ENCODE data around the gene NAA15.
"Not testable (repeated sequence)": the region's sequence is repeated elsewhere in the genome, so short reads cannot be mapped to it uniquely, and the experiment has no call there.

Gene NAA15

GRCh38 chr4:139300431-139301112 lies 733 bp upstream of the NAA15 start:
- TF ChIP-seq FOXK2 (IDR thresholded peaks at IDR 0.05) (no peak), ELF4 (IDR thresholded peaks at IDR 0.05) (no peak), L3MBTL2 (conservative IDR thresholded peaks at IDR 0.05) (no peak), LEF1 (IDR thresholded peaks at IDR 0.05; ENCODE audit: borderline replicate concordance) (no peak), CTBP1 (IDR thresholded peaks at IDR 0.05; ENCODE audit: borderline replicate concordance) (no peak), ARNT (IDR thresholded peaks at IDR 0.05) (no peak), HDGF (IDR thresholded peaks at IDR 0.05; ENCODE audit: borderline replicate concordance) (no peak), ZNF384 (IDR thresholded peaks at IDR 0.05) (no peak), NFRKB (IDR thresholded peaks at IDR 0.05) (no peak), BHLHE40 (IDR thresholded peaks at IDR 0.05; ENCODE audit: borderline replicate concordance) (no peak), FOXA1 (IDR thresholded peaks at IDR 0.05) (no peak), FOXM1 (IDR thresholded peaks at IDR 0.05; ENCODE audit: borderline replicate concordance) (no peak), PKNOX1 (IDR thresholded peaks at IDR 0.05) (no peak), TARDBP (IDR thresholded peaks at IDR 0.05) (no peak), SUZ12 (IDR thresholded peaks at IDR 0.05) (no peak), SP1 (IDR thresholded peaks at IDR 0.05) (no peak)
- no peak for DNase-seq (ENCODE audit: extremely low spot score)
- CTCF ChIA-PET = interaction anchor here (0.6 to 2.8 kb wide), 10 partner anchors 11 to 331 kb away, joined by 3 to 14 read pairs (median 4); no protein-coding TSS in a partner anchor
- POLR2A ChIA-PET = interaction anchor here (0.6 to 3.6 kb wide), 55 partner anchors 8 to 333 kb away, joined by 3 to 50 read pairs (median 4); partner anchors contain the start of genes ELF2, MGARP, NOCT and RAB33B

GRCh38 chr4:139301821-139302611 lies 711 bp downstream of the NAA15 start, which contains the start of gene NDUFC1:
NDUFC1 (minus strand) TSS chr4:139302477; CDS start chr4:139295798, 6,679 bp downstream.
- DNase-seq (ENCODE audit: extremely low spot score) = peak; percentile 38
- ChIA-PET CTCF (interaction anchor here (0.5 to 2.8 kb wide), 7 partner anchors 20 to 329 kb away, joined by 3 to 14 read pairs (median 3); no protein-coding TSS in a partner anchor), POLR2A (interaction anchor here (0.9 to 3.6 kb wide), 18 partner anchors 9 to 287 kb away, joined by 3 to 50 read pairs (median 7); partner anchors contain the start of genes ELF2, MGARP, NOCT and RAB33B)
- no peak for TF ChIP-seq BHLHE40 (IDR thresholded peaks at IDR 0.05; ENCODE audit: borderline replicate concordance)
- TF ChIP-seq ELF4 (IDR thresholded peaks at IDR 0.05) = no peak
- TF ChIP-seq HDGF (IDR thresholded peaks at IDR 0.05; ENCODE audit: borderline replicate concordance) = no peak
- peak; percentile 63 for TF ChIP-seq PKNOX1 (IDR thresholded peaks at IDR 0.05)
- TF ChIP-seq FOXK2 (IDR thresholded peaks at IDR 0.05) = no peak

GRCh38 chr4:139304920-139305319 lies 3.6 kb downstream of the NAA15 start:
- no peak for TF ChIP-seq PKNOX1 (IDR thresholded peaks at IDR 0.05)
- no peak for TF ChIP-seq FOXA1 (IDR thresholded peaks at IDR 0.05)
- no peak for TF ChIP-seq ZNF384 (IDR thresholded peaks at IDR 0.05)
- TF ChIP-seq LEF1 (IDR thresholded peaks at IDR 0.05; ENCODE audit: borderline replicate concordance) = no peak
- no peak for TF ChIP-seq L3MBTL2 (conservative IDR thresholded peaks at IDR 0.05)
- TF ChIP-seq CTBP1 (IDR thresholded peaks at IDR 0.05; ENCODE audit: borderline replicate concordance) = no peak
- TF ChIP-seq SUZ12 (IDR thresholded peaks at IDR 0.05) = no peak
- no peak for TF ChIP-seq ELF4 (IDR thresholded peaks at IDR 0.05)
- TF ChIP-seq TARDBP (IDR thresholded peaks at IDR 0.05) = no peak
- TF ChIP-seq FOXM1 (IDR thresholded peaks at IDR 0.05; ENCODE audit: borderline replicate concordance) = no peak
- CTCF ChIA-PET = no interaction called here
- DNase-seq (ENCODE audit: extremely low spot score) = no peak
- POLR2A ChIA-PET = interaction anchor here (0.7 kb wide), 1 partner anchor 9 kb away, joined by 3 read pairs; no protein-coding TSS in a partner anchor

GRCh38 chr4:139311909-139312308 lies 10.6 kb downstream of the NAA15 start:
- CTCF ChIA-PET = interaction anchor here (0.9 kb wide), 1 partner anchor 11 kb away, joined by 6 read pairs; the partner anchor contains the start of gene NAA15
- POLR2A ChIA-PET = interaction anchor here (0.8 to 5.0 kb wide), 2 partner anchors 10 to 245 kb away, joined by 3 to 41 read pairs; partner anchors contain the start of genes NAA15 and NDUFC1
- TF ChIP-seq SUZ12 (IDR thresholded peaks at IDR 0.05) (no peak), CTBP1 (IDR thresholded peaks at IDR 0.05; ENCODE audit: borderline replicate concordance) (no peak), L3MBTL2 (conservative IDR thresholded peaks at IDR 0.05) (no peak), ZNF384 (IDR thresholded peaks at IDR 0.05) (no peak), FOXK2 (IDR thresholded peaks at IDR 0.05) (no peak)
- no peak for DNase-seq (ENCODE audit: extremely low spot score)

- TF ChIP-seq L3MBTL2 (conservative IDR thresholded peaks at IDR 0.05) (no peak), LEF1 (IDR thresholded peaks at IDR 0.05; ENCODE audit: borderline replicate concordance) (no peak), BHLHE40 (IDR thresholded peaks at IDR 0.05; ENCODE audit: borderline replicate concordance) (no peak), SUZ12 (IDR thresholded peaks at IDR 0.05) (no peak), SP1 (IDR thresholded peaks at IDR 0.05) (no peak), CTBP1 (IDR thresholded peaks at IDR 0.05; ENCODE audit: borderline replicate concordance) (no peak), FOXK2 (IDR thresholded peaks at IDR 0.05) (no peak), PKNOX1 (IDR thresholded peaks at IDR 0.05) (no peak; the same call in 1 of the 2 replicates), ZNF384 (IDR thresholded peaks at IDR 0.05) (no peak)
- ChIA-PET CTCF (interaction anchor here (0.6 to 0.8 kb wide), 3 partner anchors 10 to 282 kb away, joined by 3 read pairs; partner anchors contain the start of gene NAA15), POLR2A (interaction anchor here (5.0 kb wide), 1 partner anchor 11 kb away, joined by 41 read pairs; the partner anchor contains the start of genes NAA15 and NDUFC1)
- DNase-seq (ENCODE audit: extremely low spot score) = no peak
Observed at GRCh38 chr4:139312552-139313332, 11.4 kb downstream of the NAA15 start.

GRCh38 chr4:139313414-139313813 lies 12.1 kb downstream of the NAA15 start:
- POLR2A ChIA-PET = interaction anchor here (5.0 kb wide), 1 partner anchor 12 kb away, joined by 41 read pairs; the partner anchor contains the start of genes NAA15 and NDUFC1
- CTCF ChIA-PET = interaction anchor here (0.6 to 0.8 kb wide), 2 partner anchors 10 to 281 kb away, joined by 3 read pairs; no protein-coding TSS in a partner anchor
- not testable (repeated sequence) for DNase-seq (ENCODE audit: extremely low spot score)

All from HEK293T (cell line).